ENCODE results near the gene LSM5.

LSM5 gene

DNA sequence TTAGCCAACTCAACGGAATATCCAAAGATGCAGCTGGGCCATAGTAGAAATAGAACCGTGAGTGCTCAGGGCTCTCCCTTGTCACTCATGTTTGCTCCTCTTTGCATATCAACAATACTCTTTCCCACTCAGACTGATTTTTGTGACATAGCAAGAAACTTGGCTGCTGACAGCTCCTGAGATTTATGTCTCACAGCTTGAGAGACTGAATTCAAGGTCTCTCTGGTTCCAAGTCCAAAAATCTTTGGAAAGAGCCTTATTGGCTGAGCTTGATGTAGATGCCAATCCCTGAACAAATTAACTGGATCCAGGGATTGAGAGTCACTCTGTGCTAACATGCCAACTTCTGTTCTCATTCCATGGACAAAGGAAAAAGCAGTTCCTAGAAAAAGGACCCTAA lies 30.4 kb downstream of the LSM5 start:
- no peak for DNase-seq (ENCODE audit: low read depth)

DNA sequence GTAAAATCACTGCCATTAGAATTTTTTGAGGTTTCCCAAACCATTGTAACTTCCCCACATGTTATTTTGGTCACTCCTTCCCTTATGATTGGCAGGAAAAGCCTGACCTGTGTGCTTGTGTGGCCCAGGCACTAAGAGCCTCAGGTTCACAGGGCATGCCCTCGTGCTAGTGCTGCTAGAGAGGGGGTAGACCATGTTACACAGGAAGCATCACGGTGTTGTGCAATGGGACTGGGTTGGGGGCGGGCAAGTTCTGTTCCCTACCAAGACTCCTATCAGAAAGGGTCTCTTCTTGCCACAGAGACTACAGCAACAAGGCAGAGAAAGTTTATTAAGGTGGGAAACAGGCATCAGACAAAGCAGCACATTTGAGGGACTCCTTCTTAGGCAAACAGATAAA lies 32.2 kb downstream of the LSM5 start:
- no peak for DNase-seq (ENCODE audit: low read depth)

GRCh38 chr7:32453341-32454011 lies 36.7 kb downstream of the LSM5 start:
- DNase-seq (ENCODE audit: low read depth): no peak

DNA sequence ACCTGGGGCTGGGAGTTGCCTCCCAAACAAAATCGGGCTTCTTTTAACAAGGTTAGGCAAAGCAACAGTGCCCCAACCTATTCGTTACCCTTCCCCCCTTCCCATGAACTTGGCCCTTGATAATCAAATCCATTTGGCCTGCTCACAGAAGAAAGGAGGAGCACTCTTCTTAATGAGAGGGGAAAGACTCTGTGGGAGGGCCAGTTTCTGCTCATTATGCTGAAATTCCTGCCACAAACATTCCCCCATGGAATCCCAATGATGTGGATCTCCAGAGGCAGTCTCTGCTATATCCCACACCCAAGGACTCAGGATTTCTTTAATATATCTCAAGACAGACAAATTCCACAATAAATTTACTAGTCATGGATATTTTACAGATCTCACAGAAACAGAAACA lies 43.0 kb downstream of the LSM5 start:
- DNase-seq (ENCODE audit: low read depth): no peak

DNA sequence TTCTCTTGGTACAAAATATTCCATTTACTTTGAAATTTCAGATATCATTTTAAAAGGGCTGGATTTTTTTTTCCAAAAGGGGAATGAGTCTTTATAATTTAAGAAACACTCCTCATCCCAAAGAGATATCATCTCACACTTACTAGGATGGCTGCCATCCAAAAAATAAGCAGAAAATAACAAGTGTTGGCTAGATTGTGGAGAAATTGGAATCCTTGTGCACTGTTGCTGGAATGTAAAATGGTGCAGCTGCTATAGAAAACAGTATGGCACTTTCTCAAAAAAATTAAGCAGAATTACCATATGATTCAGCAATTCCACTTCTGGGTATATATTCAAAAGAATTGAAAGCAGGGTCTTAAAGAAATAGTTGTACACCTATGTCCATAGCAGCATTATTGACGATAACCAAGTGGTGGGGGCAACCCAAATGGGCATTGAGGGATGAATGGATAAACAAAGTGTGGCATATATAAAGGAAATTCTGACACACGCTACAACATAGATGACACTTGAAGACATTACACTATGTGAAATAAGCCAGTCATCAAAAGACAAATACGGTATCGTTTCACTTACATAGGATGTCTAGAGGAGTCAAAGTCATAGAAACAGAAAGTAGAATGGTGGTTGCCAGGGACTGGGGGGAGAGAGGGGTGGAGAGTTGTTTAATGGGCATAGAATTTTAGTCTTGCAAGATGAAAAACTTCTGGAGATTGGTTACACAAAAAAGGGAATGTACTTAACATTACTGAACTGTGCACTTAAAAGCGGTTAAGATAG lies 53.8 kb downstream of the LSM5 start:
- DNase-seq (ENCODE audit: low read depth): no peak

Data from stimulated activated CD8-positive, alpha-beta memory T cell treated with anti-CD3 and anti-CD28 coated beads, Interleukin-15, amount 100 ng/mL, for 24 hours (primary cell).